ENCODE measurements around the gene CAMK2G.

The CAMK2G gene

DNA sequence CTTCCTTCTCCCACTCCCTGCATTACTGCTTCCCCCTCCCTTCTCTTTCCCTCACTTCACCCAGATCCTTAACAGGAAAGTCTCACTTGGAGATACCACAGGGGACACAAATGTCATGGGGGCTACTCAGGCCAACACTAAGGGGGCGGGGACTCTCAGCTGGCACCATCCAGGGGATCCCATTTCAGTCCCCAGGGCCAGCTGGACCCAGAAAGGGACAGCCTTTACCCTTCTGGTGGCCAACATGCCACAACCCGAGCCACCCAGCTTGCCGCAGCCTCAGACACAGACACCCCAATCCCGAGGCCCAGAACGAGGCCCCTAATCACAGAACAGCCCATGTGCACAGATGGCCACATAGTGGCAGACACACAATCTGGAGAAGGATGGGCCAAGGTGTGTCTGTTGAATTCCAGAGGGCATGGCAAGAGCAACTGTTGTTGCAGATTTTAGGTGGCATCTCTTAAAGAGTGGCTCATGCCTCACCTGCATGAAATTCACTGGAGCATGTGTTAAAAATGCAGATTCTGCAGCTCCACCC lies 5.6 kb downstream of the CAMK2G start:
- H3K9me3 Mint-ChIP-seq, result no peaks in the 10 kb centered on the region
- H3K4me1 Mint-ChIP-seq, result peaks cover 87% of the 10 kb centered on the region
- CTCF ChIA-PET, result interaction anchor here (1.1 to 2.1 kb wide), 2 partner anchors 11 to 17 kb away, joined by 3 to 10 read pairs; no protein-coding TSS in a partner anchor
- H3K27me3 Mint-ChIP-seq, result no peaks in the 10 kb centered on the region
- DNase-seq, result no peak
- peak overlapping the region; percentile 25 for H3K27ac Mint-ChIP-seq
- peaks cover 71% of the 10 kb centered on the region for H3K36me3 Mint-ChIP-seq
- H3K4me3 Mint-ChIP-seq, result no peak overlapping the region

DNA sequence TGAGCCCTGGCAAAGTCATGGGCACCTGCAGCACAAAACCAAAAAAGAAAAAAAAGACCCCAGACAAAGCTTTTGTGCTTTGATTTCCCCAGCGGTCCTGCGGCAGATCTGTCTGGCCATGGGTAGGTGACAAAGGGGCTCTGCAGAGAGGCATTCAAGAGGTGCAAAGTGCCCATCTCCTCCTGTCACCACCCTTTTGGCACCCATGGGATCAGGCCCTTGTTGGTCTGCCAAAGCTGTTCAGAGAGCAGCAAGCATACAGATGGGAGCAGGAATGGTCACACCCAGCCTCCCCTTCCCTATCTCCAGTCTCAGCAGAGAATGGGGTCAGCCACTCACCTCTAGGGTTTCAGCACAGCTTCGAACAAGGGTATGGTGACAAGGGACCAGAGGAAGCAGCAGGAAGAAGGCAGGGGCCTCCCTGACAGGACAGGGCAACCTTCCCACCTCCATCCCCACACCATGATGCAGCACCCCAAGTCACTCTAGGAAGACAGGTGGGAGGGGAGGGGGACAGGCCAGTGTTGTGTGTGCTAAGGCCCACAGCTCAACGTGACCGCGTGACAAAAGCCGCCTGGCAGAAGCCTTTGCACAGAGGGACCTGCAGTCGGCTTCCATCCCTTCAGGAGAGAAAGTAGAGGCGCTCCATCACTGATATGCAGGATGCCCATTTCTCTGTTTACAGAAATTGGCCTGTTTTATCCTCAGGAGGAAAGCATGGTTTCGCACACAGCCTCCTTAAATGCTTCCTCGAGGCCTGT lies 6.3 kb downstream of the CAMK2G start:
- H3K4me1 Mint-ChIP-seq, result peaks cover 90% of the 10 kb centered on the region
- no peak overlapping the region for H3K4me3 Mint-ChIP-seq
- no peak for DNase-seq
- H3K27me3 Mint-ChIP-seq, result no peaks in the 10 kb centered on the region
- no peaks in the 10 kb centered on the region for H3K9me3 Mint-ChIP-seq
- peak overlapping the region; percentile 82 for H3K27ac Mint-ChIP-seq
- peaks cover 75% of the 10 kb centered on the region for H3K36me3 Mint-ChIP-seq
- CTCF ChIA-PET, result interaction anchor here (4.1 kb wide), 1 partner anchor 11 kb away, joined by 25 read pairs; no protein-coding TSS in a partner anchor

DNA sequence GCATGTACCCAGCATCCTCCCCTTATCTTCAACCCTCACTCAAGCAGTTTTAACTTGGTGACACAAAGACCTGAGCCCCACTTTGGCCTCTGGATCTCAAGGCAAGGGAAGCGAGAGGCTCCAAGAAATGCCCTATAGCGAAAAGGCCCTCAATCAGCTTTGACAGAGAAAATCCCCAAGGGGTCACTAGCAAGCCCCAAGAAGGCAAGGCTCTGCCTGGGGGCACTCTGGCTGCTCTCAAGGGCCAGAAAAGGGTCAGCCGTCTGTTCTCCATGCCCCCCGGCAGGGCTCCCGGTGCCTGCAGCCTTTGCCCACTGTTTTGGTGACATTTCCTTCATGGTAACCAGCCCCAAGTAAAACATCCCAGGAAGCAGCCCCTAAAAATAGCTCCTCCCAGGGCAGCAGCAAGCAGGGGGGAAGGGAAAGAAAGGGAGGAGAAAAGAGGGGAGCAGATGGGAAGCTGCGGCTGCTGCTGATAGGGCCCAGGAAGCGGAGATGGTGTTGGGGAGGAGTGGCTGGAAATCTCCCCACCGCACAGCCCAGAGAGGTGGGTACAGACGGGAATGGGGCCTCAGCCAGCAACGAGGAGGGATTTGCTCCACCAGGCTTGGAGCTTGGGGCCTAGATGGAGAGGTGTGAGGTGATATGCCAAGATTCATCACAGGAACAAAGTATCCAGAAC lies 7.1 kb downstream of the CAMK2G start:
- peak overlapping the region; percentile 96 for H3K27ac Mint-ChIP-seq
- peaks cover 73% of the 10 kb centered on the region for H3K36me3 Mint-ChIP-seq
- H3K9me3 Mint-ChIP-seq, result no peaks in the 10 kb centered on the region
- DNase-seq, result no peak
- H3K27me3 Mint-ChIP-seq, result no peaks in the 10 kb centered on the region
- H3K4me1 Mint-ChIP-seq, result peaks cover 89% of the 10 kb centered on the region
- CTCF ChIA-PET, result interaction anchor here (4.1 kb wide), 1 partner anchor 12 kb away, joined by 25 read pairs; no protein-coding TSS in a partner anchor
- H3K4me3 Mint-ChIP-seq, result no peak overlapping the region

DNA sequence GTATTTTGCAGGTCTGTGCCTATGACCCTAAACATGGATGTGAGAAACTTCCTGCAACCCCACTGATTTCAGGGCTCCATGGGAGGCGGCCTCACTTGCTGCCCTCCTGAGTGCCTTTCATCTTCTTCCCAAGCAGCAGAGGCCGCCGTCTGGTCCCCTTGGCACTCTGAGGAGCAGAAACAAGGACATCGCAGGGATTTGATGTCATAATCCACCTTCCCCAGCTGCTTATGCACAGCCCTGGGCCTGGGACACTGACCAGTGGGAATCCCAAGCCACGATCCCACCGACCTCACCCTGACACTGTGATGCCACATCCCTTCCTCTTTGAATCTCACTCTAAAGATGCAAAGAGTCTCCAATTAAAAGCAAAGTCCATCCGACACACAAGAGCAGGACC lies 7.7 kb downstream of the CAMK2G start:
- CTCF ChIA-PET, result interaction anchor here (1.2 to 4.1 kb wide), 4 partner anchors 9 to 20 kb away, joined by 3 to 25 read pairs (median 4); no protein-coding TSS in a partner anchor
- H3K27me3 Mint-ChIP-seq, result no peaks in the 10 kb centered on the region
- no peaks in the 10 kb centered on the region for H3K9me3 Mint-ChIP-seq
- peak overlapping the region; percentile 96 for H3K27ac Mint-ChIP-seq
- H3K4me1 Mint-ChIP-seq, result peaks cover 85% of the 10 kb centered on the region
- peak overlapping the region; percentile 80 for H3K4me3 Mint-ChIP-seq
- peaks cover 69% of the 10 kb centered on the region for H3K36me3 Mint-ChIP-seq
- no peak for DNase-seq

DNA sequence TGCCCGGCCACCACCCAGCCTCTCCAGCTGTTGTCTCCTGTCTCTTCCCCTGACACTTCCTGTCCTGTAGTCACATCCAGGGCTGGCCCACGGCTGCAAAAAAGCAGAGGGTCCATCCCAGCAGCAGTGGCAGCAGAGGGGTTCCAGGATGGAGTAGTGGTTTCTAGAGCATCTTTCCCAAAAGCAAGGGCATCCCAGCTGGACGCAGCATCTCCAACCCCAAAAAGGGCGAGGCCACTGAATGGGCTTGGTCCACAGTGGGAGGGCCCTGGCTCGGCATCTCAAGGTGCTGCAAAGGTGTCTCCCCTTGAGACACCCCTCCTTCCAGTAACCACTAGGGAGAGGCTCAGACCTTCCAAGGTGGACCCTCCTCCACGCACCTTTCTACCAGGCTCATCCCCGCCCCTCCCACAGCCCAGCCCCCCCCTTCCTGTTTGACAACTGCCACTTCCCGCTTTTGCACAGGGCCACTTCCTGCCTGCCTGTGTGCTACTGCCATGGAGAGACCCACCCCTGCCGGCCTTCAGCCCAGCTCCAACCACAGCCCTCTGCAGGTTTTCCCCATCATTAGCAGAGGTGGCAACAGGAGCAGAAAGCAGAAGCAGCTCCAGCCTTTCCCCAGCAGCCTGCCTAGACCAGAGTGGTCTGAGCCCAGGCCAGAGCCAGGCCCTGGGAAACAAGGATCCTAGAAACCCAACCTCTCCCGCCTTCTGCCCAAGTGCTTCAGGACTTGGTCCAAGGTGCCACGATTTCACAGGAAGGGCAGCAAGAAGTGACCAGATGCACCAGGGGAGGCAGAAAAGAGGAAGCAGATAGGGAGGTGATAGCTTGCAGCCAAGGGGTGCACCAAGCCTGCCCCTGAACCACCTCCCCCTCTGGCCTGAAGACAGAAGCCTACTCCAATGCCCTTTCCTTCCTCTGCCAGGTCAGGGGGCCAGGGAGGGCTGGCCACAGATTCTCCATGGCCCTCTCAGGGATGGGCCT lies 8.6 kb downstream of the CAMK2G start:
- H3K27ac Mint-ChIP-seq, result peak overlapping the region; percentile 96
- peaks cover 85% of the 10 kb centered on the region for H3K4me1 Mint-ChIP-seq
- peak overlapping the region; percentile 80 for H3K4me3 Mint-ChIP-seq
- DNase-seq, result peak; percentile 74
- CTCF ChIA-PET, result interaction anchor here (0.7 to 4.1 kb wide), 9 partner anchors 8 to 216 kb away, joined by 3 to 25 read pairs (median 3); partner anchors contain the start of gene CAMK2G
- peaks cover 63% of the 10 kb centered on the region for H3K36me3 Mint-ChIP-seq
- no peaks in the 10 kb centered on the region for H3K27me3 Mint-ChIP-seq
- no peaks in the 10 kb centered on the region for H3K9me3 Mint-ChIP-seq

DNA sequence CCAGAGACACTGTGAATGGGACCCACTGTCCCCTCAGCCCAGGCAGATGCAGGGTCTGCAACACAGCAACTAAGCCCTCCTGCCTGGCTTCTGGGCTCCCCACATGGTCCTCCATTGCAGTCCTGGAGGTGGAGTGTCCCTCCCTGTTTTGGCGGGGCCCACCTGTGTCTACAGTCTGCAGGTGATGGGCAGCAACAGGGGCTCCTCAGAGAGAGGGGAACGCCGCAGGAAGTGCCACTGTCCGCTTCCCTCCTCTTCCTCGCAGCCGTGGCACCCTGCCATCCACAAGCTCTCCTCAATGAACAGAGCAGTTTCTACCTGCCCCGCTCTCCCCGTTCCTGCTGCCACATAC lies 9.3 kb downstream of the CAMK2G start:
- no peak for DNase-seq
- Mint-ChIP-seq H3K27ac (peak overlapping the region; percentile 96), H3K9me3 (no peaks in the 10 kb centered on the region), H3K4me3 (peak overlapping the region; percentile 80), H3K27me3 (no peaks in the 10 kb centered on the region), H3K4me1 (peaks cover 85% of the 10 kb centered on the region), H3K36me3 (peaks cover 64% of the 10 kb centered on the region)
- CTCF ChIA-PET, result interaction anchor here (0.7 to 4.1 kb wide), 6 partner anchors 8 to 216 kb away, joined by 3 to 25 read pairs (median 5); partner anchors contain the start of gene CAMK2G

DNA sequence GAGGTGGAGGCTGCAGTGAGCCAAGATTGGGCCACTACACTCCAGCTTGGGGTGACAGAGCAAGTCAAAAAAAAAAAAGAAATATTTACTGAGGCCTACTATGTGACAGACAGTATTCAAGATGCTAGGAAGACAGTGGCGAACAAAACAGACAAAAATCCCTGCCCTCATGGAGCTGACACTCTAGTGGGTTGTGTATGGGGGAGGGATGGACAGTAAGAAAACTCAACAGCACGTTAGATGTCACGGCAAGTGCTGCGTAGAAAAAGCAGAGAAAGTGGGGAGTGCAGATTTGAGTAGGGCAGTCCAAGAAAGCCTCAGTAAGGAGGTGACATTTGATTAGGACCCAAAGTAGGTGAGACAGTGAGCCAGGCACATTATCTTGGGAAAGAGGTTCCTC lies 10.1 kb downstream of the CAMK2G start:
- CTCF ChIA-PET, result interaction anchor here (0.8 to 4.1 kb wide), 5 partner anchors 10 to 22 kb away, joined by 4 to 28 read pairs (median 19); partner anchors contain the start of gene CAMK2G
- Mint-ChIP-seq H3K4me3 (peak overlapping the region; percentile 6), H3K9me3 (no peaks in the 10 kb centered on the region), H3K27ac (peak overlapping the region; percentile 96), H3K4me1 (peaks cover 90% of the 10 kb centered on the region), H3K36me3 (peaks cover 65% of the 10 kb centered on the region), H3K27me3 (no peaks in the 10 kb centered on the region)
- DNase-seq, result no peak

DNA sequence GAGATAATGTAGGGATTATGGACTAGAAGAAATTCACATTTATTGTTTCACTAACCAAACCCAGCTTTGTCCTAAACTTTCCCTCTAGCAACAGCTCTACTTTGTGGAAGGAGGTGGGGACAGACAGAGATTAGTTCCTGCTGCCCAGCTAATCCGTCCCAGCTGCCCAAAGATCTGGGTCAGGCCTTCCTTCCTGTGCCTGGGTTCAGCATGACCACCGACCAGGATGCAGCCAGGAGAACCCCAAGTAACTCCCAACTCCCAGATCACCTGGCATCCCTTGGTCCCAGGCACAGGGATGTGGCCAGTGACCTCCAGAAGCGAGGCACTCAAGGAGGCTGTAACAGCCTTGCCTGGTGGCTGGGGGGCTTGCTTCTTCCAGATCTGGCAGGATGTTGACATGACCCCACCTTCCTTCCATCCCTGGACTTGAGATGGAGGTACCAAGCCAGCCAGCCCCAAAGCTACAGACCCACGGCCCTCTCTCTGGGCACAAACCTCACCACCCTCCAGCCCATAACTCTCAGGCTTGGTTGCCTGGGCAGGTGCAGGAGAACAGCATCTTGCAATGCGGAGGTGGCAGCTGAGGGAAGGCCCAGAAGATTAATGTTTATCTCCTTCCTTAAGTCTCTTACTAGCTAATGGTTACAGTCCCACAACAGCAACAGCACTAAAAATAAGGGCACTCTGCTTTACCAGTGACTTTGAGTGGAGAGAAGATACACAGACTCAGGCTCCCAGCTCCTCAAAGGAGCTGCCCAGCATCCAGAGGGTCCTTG lies 11.1 kb downstream of the CAMK2G start:
- H3K36me3 Mint-ChIP-seq, result peaks cover 62% of the 10 kb centered on the region
- no peak overlapping the region for H3K4me3 Mint-ChIP-seq
- no peaks in the 10 kb centered on the region for H3K9me3 Mint-ChIP-seq
- no peaks in the 10 kb centered on the region for H3K27me3 Mint-ChIP-seq
- H3K4me1 Mint-ChIP-seq, result peaks cover 91% of the 10 kb centered on the region
- CTCF ChIA-PET, result interaction anchor here (0.8 to 3.9 kb wide), 3 partner anchors 14 to 23 kb away, joined by 5 to 28 read pairs (median 19); no protein-coding TSS in a partner anchor
- H3K27ac Mint-ChIP-seq, result peak overlapping the region; percentile 55
- DNase-seq, result no peak

DNA sequence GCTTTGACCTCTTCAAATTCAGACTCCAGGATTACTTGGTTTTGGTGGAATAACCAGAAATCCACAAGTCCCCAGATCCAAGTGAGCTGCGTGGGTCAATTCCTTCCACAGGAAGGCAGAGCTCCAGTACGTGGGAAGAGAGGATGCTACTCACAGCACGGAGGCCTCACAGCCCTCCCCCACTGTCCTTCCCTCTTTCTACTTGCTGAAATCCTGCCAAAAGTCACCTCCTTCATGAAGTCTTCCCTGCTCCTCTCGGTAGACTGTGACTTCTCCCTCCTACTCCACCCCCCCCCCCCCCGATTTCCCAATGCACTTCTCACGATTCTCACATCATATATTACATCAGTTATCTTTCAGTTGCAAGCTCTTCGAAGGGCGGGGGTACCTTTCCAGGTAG lies 12.3 kb downstream of the CAMK2G start:
- Mint-ChIP-seq H3K36me3 (peaks cover 65% of the 10 kb centered on the region), H3K27ac (no peak overlapping the region), H3K9me3 (no peaks in the 10 kb centered on the region), H3K4me1 (peaks cover 92% of the 10 kb centered on the region), H3K27me3 (no peaks in the 10 kb centered on the region), H3K4me3 (no peak overlapping the region)
- CTCF ChIA-PET, result interaction anchor here (3.5 to 3.9 kb wide), 2 partner anchors 12 to 17 kb away, joined by 19 to 28 read pairs; no protein-coding TSS in a partner anchor
- no peak for DNase-seq

DNA sequence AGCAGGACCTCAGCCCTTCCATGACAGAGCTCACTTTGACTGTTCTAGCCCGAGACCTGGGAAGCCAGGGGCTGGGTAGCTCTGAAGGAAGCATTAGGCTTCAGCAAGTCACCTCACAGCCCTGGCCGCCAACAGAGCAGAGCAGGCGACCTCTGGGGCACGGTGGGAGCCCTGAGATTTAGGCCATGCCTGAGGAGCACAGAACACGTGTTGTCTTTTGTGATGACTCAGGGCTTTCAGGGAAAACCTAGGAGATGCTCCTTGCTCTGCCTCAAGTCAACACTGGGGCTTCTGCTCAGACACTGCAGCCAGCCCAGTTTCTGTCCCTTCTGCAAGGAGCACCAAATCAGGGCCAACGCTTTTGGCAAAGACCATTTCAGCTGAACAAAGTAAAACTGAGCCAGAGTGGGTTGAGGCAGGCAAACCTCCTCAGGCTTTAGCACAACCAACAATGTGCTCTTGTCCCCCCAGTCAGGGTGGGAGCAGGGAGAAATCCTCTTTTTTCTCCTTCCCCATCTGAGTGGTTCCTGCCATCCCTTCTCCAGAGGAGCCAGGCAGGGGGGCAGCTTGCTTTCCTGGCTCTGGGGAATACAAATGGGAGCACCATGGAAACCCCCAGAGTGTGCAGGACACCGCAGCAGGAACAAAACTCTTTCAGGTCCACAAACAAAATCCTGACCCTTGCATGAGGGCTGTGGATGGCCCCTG lies 14.4 kb downstream of the CAMK2G start:
- CTCF ChIA-PET, result interaction anchor here (0.8 to 2.6 kb wide), 4 partner anchors 10 to 80 kb away, joined by 3 to 20 read pairs (median 6); no protein-coding TSS in a partner anchor
- no peaks in the 10 kb centered on the region for H3K9me3 Mint-ChIP-seq
- H3K4me1 Mint-ChIP-seq, result peaks cover 87% of the 10 kb centered on the region
- no peak for DNase-seq
- H3K27me3 Mint-ChIP-seq, result no peaks in the 10 kb centered on the region
- peak overlapping the region; percentile 89 for H3K27ac Mint-ChIP-seq
- H3K4me3 Mint-ChIP-seq, result no peak overlapping the region
- peaks cover 56% of the 10 kb centered on the region for H3K36me3 Mint-ChIP-seq

DNA sequence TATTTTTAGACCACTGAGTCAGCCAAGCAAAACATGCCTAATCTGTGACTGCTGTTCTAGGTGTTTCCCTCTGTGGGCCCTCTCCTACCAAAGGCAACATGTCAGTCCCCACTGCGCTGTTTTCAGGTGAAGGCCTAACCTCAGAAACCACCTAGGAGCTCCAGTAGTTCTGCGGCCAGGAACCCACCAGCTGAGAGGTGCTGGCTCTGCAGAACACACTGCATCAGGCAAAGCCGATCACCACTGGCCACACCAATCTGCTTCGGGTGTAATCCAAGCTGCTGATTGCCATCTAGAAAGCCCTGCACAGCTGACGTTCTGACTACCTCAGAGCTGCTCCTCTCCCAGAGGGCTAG lies 14.9 kb downstream of the CAMK2G start:
- Mint-ChIP-seq H3K27me3 (no peaks in the 10 kb centered on the region), H3K9me3 (no peaks in the 10 kb centered on the region), H3K27ac (peak overlapping the region; percentile 89), H3K4me3 (no peak overlapping the region), H3K4me1 (peaks cover 82% of the 10 kb centered on the region), H3K36me3 (peaks cover 61% of the 10 kb centered on the region)
- peak; percentile 66 for DNase-seq
- CTCF ChIA-PET, result interaction anchor here (0.8 to 2.6 kb wide), 4 partner anchors 10 to 80 kb away, joined by 3 to 20 read pairs (median 6); no protein-coding TSS in a partner anchor

DNA sequence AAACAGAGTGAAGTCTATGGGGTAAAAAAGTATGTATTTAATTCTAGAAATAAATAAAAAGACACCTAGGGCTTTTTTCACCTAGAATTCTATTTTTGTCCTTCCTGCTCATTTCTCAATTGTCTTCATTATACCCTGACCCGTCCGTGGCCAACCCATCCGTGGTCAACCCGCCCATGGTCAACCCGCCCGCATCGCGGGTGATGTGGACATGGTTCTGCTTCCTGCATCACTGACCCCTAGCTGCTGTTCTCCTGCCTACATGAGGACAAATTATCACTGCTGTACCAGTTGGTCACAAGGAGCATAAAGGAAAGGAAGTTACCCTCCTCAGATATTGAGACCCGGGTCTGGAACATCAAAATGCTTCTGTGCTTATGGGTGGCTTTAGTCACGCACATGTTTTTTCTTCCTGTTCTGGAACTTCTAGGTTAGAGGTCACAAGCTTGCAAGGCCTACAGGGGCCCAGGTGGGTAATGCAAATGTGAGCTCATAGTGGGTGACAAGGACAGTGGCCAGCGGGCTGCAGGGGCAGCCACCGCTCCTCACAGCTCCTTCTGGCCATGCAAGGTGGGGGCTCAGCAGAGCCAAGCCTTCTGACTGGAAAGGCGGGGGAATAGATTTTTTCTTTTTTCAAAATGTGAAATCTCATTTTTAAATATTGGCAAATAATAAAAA lies 15.5 kb downstream of the CAMK2G start:
- H3K27me3 Mint-ChIP-seq, result no peaks in the 10 kb centered on the region
- peaks cover 58% of the 10 kb centered on the region for H3K36me3 Mint-ChIP-seq
- CTCF ChIA-PET, result interaction anchor here (0.8 to 2.6 kb wide), 4 partner anchors 9 to 81 kb away, joined by 3 to 20 read pairs (median 6); no protein-coding TSS in a partner anchor
- no peaks in the 10 kb centered on the region for H3K9me3 Mint-ChIP-seq
- H3K27ac Mint-ChIP-seq, result peak overlapping the region; percentile 89
- no peak overlapping the region for H3K4me3 Mint-ChIP-seq
- no peak for DNase-seq
- H3K4me1 Mint-ChIP-seq, result peaks cover 78% of the 10 kb centered on the region
